ENCODE data around the gene FBXL16. TPM values are rescaled to one million over a fixed set of nuclear protein-coding genes. Genes with fewer than 3 reads are reported as not detected.

FBXL16 gene
- total RNA-seq, 1 donor from 2014 or later = 85.1 TPM

DNA sequence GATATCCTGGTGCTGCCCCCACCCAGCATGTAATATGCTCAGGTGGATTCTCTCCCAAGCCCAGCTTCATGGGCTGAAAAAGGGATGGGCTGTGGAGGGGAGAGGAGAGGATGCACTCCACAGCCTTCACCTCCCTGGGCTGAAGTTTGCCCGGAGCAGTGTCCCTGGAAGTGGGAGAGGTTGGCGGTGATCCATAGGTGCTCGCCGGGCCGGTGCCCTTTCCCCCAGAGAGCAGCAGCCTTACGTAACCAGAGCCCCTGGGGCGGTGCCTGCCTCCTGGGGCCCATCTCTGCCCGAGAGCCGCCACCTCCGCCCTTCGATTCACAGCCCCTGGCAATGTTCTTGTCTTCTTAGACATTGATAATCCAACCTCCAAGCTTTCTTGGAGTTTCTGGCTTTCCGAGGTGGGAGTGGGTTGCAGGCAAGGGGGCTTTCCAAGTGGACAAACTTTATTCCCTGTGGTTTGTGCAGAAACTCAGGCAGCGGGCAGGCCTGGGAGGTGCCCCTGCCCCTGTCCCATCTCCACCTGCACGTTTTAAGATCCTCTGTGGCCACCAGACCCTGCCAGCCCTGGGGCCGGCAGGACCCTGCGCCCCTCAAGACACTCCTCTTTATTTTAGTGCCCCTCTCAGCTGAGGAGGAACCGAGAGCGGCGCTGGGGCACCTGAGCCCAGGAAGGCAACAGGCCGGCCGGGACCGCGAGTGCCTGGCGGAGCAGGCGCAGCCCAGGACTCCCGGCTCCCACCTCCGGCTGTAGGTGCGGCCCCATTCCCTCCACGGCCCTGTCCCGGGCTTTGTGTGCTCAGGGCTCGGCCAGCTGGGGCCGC is 59.5 kb downstream of the FBXL16 start:
- DNase-seq = no peak
- Mint-ChIP-seq H3K4me1 (ENCODE audit: low read depth, unreplicated experiment) (no peaks in the 10 kb centered on the region), H3K9me3 (ENCODE audit: unreplicated experiment) (peaks cover 3% of the 10 kb centered on the region), H3K4me3 (ENCODE audit: unreplicated experiment) (no peak overlapping the region), H3K27me3 (ENCODE audit: unreplicated experiment) (no peaks in the 10 kb centered on the region), H3K27ac (ENCODE audit: unreplicated experiment) (no peak overlapping the region), H3K36me3 (ENCODE audit: unreplicated experiment) (no peaks in the 10 kb centered on the region)
- TF ChIP-seq, protein P1, sequence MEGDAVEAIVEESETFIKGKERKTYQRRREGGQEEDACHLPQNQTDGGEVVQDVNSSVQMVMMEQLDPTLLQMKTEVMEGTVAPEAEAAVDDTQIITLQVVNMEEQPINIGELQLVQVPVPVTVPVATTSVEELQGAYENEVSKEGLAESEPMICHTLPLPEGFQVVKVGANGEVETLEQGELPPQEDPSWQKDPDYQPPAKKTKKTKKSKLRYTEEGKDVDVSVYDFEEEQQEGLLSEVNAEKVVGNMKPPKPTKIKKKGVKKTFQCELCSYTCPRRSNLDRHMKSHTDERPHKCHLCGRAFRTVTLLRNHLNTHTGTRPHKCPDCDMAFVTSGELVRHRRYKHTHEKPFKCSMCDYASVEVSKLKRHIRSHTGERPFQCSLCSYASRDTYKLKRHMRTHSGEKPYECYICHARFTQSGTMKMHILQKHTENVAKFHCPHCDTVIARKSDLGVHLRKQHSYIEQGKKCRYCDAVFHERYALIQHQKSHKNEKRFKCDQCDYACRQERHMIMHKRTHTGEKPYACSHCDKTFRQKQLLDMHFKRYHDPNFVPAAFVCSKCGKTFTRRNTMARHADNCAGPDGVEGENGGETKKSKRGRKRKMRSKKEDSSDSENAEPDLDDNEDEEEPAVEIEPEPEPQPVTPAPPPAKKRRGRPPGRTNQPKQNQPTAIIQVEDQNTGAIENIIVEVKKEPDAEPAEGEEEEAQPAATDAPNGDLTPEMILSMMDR (IDR thresholded peaks at IDR 0.05; ENCODE audit: partially characterized antibody, unreplicated experiment) = no peak

- Mint-ChIP-seq H3K27ac (ENCODE audit: unreplicated experiment) (no peak overlapping the region), H3K4me1 (ENCODE audit: low read depth, unreplicated experiment) (peaks cover 2% of the 10 kb centered on the region), H3K4me3 (ENCODE audit: unreplicated experiment) (peak overlapping the region; percentile 46), H3K27me3 (ENCODE audit: unreplicated experiment) (no peaks in the 10 kb centered on the region), H3K9me3 (ENCODE audit: unreplicated experiment) (peaks cover 3% of the 10 kb centered on the region), H3K36me3 (ENCODE audit: unreplicated experiment) (no peaks in the 10 kb centered on the region)
- TF ChIP-seq, protein P1 (IDR thresholded peaks at IDR 0.05; ENCODE audit: partially characterized antibody, unreplicated experiment) = no peak
- DNase-seq = no peak
These were observed 61.0 kb downstream of the FBXL16 start for GRCh38 chr16:644556-644955.

DNA sequence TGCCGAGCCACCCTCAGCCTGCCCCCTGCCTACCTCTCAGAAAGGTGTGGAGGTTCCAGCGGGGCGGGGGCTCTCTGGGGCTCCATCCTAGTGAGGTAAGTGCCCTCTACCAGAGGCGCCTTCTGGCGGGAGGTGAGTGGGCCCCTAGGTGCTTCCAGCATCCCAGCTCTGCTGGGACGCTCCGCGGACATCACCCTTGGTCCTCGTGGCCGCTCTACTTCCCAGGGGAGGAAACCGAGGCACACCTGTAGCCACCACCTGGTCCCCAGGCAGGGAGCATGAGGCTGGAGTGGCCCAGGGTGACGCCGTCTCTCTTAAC is 62.6 kb downstream of the FBXL16 start:
- Mint-ChIP-seq H3K4me1 (ENCODE audit: low read depth, unreplicated experiment) (peaks cover 2% of the 10 kb centered on the region), H3K27me3 (ENCODE audit: unreplicated experiment) (no peaks in the 10 kb centered on the region), H3K9me3 (ENCODE audit: unreplicated experiment) (peaks cover 5% of the 10 kb centered on the region), H3K4me3 (ENCODE audit: unreplicated experiment) (no peak overlapping the region), H3K36me3 (ENCODE audit: unreplicated experiment) (no peaks in the 10 kb centered on the region), H3K27ac (ENCODE audit: unreplicated experiment) (no peak overlapping the region)
- TF ChIP-seq, protein P1 (IDR thresholded peaks at IDR 0.05; ENCODE audit: partially characterized antibody, unreplicated experiment) = no peak
- no peak for DNase-seq

Other genes with a start within 250 kb of the FBXL16 start
- 56.1 TPM for gene CAPN15, start 178.1 kb downstream of the FBXL16 start, total RNA-seq (ENCODE audit: unreplicated experiment)
- not detected for gene PRR35, start 145.4 kb downstream of the FBXL16 start, total RNA-seq (ENCODE audit: unreplicated experiment)
- 3.4 TPM for gene NHLRC4, start 138.8 kb downstream of the FBXL16 start, total RNA-seq (ENCODE audit: unreplicated experiment)
- gene PIGQ, start 135.8 kb downstream of the FBXL16 start, total RNA-seq (ENCODE audit: unreplicated experiment) = 85.0 TPM
- gene RAB40C, start 115.7 kb downstream of the FBXL16 start, total RNA-seq (ENCODE audit: unreplicated experiment) = 48.3 TPM
- gene WFIKKN1, start 74.8 kb downstream of the FBXL16 start, total RNA-seq (ENCODE audit: unreplicated experiment) = 61.9 TPM
- 63.6 TPM for gene METTL26, start 69.5 kb downstream of the FBXL16 start, total RNA-seq (ENCODE audit: unreplicated experiment)
- gene MCRIP2, start 64.0 kb downstream of the FBXL16 start, total RNA-seq (ENCODE audit: unreplicated experiment) = 16.6 TPM
- gene WDR90, start 56.4 kb downstream of the FBXL16 start, total RNA-seq (ENCODE audit: unreplicated experiment) = 24.6 TPM
- 208 TPM for gene RHOT2, start 37.7 kb downstream of the FBXL16 start, total RNA-seq (ENCODE audit: unreplicated experiment)
- 8.2 TPM for gene RHBDL1, start 30.1 kb downstream of the FBXL16 start, total RNA-seq (ENCODE audit: unreplicated experiment)
- gene STUB1, start 25.4 kb downstream of the FBXL16 start, total RNA-seq (ENCODE audit: unreplicated experiment) = 78.3 TPM
- 26.1 TPM for gene JMJD8, start 21.5 kb downstream of the FBXL16 start, total RNA-seq (ENCODE audit: unreplicated experiment)
- gene WDR24, start 15.4 kb downstream of the FBXL16 start, total RNA-seq (ENCODE audit: unreplicated experiment) = 19.9 TPM
- 134 TPM for gene METRN, start 9.3 kb upstream of the FBXL16 start, total RNA-seq (ENCODE audit: unreplicated experiment)
- 61.1 TPM for gene ANTKMT, start 15.3 kb upstream of the FBXL16 start, total RNA-seq (ENCODE audit: unreplicated experiment)
- gene CCDC78, start 20.6 kb upstream of the FBXL16 start, total RNA-seq (ENCODE audit: unreplicated experiment) = 18.9 TPM
- 31.7 TPM for gene HAGHL, start 21.3 kb upstream of the FBXL16 start, total RNA-seq (ENCODE audit: unreplicated experiment)
- gene CIAO3, start 35.2 kb upstream of the FBXL16 start, total RNA-seq (ENCODE audit: unreplicated experiment) = 49.5 TPM
- not detected for gene MSLN, start 54.9 kb upstream of the FBXL16 start, total RNA-seq (ENCODE audit: unreplicated experiment)
- 28.5 TPM for gene RPUSD1, start 82.6 kb upstream of the FBXL16 start, total RNA-seq (ENCODE audit: unreplicated experiment)
- gene CHTF18, start 82.8 kb upstream of the FBXL16 start, total RNA-seq (ENCODE audit: unreplicated experiment) = 49.2 TPM
- not detected for gene GNG13, start 94.9 kb upstream of the FBXL16 start, total RNA-seq (ENCODE audit: unreplicated experiment)